Forelimb muscle (tissue), 1 donor: ENCODE data around the gene SLC1A5. TPM values are rescaled to one million over a fixed set of nuclear protein-coding genes. Genes with fewer than 3 reads are reported as not detected.

Source experiments
- DNase-seq: peaks from one replicate; pipeline ENCODE4 v3.0.0-alpha.2; 2013; ENCODE audit warnings: low read depth
- polyA plus RNA-seq: library from polyadenylated mRNA; unstranded; fragments of 120-200 nt; gene quantifications from one replicate; pipeline ENCODE4 v1.2.1, GENCODE V29; 2013; ENCODE audit not compliant: insufficient read length

Gene SLC1A5
- polyA plus RNA-seq, 1 donor: 20.6 TPM

DNA sequence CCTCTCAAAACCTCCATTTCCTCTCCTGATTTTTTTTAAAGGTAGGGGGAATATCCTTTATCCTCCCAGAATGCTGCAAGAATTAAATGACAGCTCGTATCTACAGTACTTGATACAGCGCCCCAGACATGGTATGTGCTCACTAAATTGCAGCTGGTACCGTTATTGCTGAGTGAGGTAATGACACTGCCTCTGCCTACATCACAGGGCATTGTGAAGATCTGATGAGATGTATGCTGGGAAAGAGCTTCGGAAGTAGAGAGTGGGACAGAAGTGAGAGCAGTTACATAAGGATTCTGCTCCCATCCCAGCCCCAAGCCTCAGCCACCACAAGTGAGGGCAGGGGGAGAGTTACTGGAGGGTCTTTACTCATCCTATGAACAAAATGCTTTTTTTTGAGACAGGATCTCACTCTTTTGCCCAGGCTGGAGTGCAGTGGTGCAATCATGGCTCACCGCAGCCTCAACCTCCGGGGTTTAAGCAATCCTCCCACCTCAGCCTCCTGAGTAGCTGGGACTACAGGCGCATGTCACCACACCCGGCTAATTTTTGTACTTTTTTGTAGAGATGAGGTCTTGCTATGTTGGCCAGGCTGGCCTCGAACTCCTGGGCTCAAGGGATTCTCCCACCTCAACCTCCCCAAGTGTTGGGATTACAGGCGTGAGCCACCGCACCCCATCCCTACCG, 44.2 kb downstream of the SLC1A5 start:
- no peak for DNase-seq

DNA sequence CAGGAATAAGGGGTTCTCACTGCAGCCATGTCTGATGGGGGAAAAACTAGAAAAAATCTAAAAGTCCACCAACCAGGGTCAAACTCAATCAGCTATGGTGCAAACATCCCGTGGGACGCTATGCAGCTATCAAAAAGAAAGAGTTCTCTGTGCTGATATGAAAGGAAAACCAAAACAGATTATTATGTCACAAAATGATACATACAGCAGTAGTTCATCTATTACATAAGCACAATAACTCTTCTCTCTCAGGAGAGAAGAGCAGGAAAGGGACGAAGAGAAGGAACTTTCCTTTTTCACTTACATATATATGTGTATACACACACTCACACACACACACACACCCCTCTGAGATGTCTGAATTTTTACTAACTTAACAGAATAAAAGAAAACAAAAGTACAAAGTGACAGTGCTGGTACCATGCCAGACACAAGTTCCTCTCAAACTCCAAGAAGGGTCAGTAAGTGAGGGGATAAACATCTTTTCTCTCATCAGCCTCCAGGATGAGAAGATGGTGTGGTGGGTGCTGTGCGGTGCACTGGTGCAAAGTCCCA, 45.4 kb downstream of the SLC1A5 start:
- DNase-seq: no peak

DNA sequence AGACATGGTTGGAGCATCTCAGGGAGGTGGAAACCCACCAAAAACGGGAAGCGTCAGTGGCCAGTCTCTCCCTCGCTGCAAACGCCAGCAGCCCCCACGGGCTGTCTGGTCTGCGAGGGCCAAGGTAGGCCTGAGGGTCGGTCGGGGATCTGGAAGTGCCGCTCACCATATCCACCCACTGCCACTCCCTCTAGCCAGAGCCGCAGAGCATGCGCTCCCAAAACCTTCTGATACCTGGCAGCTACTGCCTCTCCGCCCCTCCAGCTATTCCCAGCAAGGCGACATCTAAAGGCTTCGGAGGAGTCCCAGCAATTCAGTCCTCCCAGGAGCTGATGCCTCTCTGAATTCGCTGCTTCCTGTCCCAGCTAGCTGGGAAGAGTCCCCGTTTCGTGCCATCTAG, 46.9 kb downstream of the SLC1A5 start:
- no peak for DNase-seq

DNA sequence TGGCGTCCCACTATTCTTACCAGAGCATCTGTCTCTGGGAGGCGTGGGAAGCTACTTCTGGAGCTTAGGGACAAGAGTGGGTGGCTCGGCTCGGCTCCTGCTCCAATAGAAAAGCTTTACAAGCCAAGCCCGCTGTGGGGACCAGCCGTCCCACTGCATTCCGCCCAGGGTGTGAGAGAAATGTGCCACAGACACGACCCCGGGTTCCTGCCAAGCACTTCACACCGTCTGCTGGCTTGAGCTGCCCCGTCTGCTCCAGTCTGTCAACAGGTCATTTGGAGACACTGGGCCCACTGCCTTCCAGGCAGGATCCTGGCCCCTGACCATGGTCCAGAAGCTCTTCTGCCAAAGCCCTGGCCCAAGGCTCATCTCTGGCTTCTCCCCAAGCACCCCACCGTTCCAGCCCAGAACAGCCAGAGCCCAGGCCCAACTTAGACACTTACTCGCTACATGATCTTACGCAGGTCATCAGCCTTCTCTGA, 49.1 kb downstream of the SLC1A5 start:
- no peak for DNase-seq

DNA sequence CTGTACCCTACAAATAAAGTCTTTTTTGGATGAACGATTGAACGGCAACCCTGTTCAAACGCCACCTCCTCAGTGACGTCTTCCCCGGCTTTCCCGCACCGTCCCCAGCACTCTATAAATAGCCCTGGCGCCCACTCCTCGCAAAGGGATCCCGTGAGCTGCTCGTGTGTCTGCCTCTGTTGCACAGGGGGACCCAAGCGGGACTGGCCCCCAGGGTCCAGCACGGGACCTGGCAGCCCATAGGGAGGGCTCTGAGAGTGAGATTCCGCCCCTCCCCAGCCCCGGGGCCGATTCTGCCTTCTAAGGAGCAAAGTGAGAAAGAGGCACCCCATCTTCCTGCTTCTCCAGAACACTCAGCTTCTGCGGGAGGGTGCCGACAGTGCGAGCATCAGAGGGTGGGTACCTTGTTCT, 50.6 kb downstream of the SLC1A5 start:
- DNase-seq: no peak

DNA sequence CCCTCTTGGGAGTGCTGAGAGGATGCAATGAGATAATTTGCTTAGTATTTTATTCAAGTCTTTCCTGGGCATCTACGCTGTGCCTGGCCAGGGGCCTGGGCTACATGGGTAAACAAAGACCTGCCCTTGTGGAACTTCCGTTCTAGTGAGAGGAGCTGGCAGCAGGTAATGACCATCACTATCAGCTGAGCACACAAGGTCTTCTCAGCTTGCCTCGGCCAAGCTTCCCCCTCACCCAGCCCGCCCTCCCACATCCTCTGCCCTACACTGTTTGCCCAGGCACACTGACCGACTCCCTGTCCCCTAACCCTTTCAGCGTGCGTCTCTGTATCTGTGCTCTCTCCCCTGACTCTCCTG, 51.1 kb downstream of the SLC1A5 start:
- no peak for DNase-seq

DNA sequence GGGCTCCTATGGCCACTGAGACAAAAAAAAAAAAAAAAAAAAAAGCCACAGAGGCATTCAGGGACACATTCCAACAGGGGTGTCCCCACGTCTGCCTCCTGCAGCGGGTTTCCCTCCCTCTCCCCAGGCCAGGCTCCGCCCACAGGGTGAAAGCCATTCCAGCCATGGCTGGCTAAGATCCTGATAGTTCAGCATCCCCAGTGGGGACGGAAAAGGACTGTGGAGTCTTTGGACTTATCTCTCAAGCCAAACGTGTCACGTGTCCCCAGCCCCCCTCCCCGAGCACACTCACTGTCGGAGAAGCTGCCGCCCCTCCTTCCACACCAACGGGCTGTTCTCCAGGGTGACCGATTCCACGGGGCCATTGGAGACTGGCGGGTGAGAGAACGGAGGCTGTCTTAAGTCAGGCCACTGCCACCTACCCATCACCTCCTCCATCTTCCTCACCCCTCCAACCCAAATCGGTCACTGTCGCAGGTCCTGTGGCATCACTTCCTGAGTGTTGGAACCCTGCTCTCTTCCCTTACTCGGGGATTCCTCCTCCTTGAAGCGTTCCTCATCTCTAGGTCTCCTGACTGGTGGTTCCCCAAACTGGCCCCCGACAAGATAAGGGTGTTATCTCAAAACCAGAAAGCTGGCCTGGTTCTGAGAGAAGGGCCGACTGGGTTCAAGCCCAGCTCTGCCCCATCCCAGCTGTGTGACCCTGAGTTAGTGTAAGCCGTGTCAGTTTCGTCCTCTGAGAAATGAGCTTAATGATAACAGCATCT, 51.7 kb downstream of the SLC1A5 start:
- DNase-seq: no peak

DNA sequence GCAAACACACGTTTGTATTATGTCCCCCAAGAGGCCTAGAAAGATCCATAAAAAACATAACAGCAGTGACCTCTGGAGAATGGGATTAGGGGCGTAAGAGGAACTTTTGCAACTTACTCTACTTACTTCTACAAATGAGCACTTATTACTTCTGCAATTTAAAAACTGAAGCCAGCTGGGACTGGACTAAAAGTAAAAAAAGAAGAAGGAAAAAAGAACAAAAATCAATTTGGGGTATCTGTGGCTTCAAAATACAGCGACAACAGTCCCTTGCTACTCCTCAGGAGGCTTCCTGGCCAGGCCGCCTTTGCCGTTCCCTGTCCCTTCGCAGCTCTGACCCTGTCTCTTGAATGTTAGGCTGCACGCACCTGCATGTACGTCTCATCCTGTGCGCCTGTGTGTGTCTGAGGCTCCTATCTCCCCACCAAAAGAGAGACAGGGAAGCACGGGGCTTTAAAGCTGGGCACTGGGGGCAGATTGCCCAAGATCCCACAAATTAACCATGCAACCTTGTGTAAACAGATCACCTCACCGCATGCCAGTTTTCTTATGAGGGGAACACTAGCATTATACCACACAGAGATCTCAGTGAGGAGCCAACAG, 54.6 kb downstream of the SLC1A5 start:
- no peak for DNase-seq

DNA sequence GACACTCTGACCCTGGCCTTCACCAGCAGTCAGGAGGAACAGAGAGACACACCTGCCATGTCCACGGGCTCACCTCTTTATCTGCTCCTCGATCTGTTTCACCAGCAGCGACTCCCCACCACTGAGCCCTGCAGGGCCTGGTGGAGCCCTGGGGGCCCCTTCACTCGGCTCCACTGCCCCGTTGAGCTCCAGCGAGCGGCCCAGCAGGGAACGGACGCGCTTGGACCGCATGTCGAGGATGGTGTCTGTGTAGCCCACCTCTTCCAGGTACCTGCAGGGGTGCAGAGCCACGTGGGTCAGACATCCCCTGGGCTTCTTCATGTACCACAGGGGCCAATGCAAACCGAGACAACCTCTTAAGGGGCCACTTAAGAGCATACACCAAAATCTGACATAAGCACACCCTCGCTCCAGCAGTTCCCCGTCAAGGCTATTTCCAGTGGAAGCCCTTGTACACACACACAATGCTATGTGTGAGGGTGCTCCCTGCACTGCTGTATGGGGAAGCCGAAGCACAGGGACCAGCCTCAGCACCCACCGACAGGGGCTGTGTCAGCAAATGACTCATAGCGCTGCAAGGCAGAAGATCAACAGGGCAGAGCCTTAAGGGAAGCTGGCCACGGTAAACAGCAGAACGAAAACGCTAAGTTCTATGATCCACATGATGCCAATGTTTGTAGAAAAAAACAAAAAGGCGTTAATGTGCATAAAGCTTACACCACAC, 55.3 kb downstream of the SLC1A5 start:
- DNase-seq: no peak

DNA sequence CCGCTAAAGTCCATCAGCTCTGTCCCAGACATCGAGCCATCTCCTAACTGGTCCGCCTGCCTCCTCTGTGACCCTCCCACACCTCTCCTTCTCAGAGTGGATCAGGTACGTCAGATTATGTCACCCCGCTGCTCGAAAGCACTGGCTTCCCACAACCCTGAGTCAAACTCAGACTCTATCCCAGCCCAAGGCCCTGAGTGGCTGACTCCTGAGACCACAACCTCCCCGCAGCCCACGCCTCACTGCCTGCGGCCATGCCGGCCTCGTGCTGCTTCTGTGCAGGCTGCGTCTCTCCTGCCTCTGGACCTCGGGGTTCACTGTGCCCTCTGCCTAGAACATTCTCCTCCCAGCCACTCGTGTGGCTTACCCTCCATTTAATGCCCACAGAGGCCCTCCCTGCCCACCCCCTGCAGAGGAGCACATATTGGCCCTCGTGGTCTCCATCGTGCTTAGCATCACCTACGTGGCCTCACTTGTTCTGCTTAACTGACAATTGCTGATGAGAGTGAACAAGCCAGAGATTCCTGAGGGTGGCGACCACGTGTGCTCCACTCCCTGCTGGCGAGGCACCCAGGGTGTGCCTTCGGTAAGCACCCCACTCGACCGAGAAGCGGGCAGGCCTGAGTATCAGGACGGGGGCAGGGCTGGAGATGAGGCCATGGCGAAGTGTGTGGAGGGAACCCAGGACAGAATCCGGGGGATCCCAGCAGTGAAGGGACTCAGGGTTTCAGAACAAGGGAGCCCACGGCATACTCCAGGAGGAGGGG, 56.0 kb downstream of the SLC1A5 start:
- no peak for DNase-seq

DNA sequence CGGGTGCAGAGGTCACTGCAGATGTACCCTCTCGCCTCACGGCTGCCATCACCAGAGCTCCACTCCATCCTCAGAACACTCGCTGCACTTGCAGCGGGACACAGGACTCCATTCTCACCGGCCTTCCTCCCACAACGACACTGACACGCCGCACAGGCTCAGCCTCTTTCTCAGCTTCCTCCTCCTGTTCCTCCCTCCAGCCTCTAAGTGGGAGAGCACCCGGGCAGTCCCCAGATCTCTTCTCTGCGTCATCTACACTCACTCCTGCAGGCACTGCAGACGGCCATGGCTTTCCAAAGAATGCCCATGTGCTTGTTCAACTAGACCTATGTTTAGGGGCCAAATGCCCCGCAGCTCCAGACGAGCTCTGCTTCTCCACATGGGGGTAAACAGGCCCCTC, 56.8 kb downstream of the SLC1A5 start:
- DNase-seq: no peak

DNA sequence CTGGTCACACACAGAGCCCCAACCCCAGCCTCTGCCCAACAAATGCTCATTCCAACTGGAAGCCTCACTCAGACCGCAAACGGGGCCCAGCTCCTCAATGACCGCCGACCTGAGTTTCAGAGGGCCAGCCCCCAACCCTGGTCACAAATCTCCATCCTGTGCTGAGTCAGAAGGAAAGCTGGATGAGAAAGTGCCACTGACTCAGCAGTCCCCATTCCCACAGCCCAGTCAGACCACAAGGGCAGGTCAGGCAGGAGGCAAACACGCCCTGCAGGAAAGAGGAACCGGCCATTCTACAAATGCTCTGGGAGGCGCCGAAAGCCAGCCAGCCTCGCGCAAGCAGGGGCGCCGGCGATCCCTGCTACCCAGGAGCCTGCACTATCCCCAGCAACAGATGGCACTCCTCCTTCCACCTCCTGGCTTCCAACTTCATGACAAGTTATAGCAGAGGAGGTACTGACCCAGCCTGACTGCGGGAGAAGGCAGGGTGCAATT, 57.3 kb downstream of the SLC1A5 start:
- no peak for DNase-seq

DNA sequence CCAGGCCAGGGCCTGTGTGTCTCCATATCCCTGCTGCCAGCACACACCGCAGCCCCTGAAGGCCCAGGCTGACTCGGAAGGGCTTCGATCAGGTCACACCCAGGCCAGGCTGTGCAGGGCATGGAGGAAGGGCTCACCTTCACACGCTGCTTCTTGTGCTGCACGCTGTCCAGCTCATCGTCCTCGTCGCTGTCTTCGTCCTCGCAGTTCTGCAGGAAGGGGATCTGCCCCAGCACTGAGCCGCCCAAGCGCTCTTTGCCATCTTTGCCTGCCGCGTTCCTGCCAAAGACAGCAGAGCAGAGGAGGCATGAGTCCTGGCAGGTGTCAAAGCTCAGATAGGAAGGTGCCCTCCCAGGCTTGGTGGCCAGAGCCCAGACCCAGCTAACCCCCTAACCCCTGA, 57.8 kb downstream of the SLC1A5 start:
- no peak for DNase-seq

DNA sequence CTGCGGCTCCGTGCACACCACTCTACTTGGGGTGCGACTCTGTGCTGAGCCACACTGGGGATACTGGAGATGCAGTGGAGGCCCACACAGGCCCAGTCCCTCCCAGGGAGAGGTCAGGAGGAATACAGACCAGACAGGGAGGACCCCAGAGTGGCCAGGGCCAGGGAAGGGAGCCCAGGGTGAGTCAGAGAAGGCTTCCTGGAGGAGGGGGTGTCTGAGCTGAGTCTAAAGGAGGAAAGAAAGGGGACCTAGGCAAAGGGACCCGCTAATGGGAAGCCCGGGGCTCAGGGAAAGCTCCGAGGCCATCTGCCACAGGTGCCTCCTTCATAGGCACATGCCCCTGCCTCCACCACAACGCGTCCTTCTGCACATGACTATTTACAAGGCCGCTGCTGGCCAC, 58.2 kb downstream of the SLC1A5 start:
- DNase-seq: no peak

DNA sequence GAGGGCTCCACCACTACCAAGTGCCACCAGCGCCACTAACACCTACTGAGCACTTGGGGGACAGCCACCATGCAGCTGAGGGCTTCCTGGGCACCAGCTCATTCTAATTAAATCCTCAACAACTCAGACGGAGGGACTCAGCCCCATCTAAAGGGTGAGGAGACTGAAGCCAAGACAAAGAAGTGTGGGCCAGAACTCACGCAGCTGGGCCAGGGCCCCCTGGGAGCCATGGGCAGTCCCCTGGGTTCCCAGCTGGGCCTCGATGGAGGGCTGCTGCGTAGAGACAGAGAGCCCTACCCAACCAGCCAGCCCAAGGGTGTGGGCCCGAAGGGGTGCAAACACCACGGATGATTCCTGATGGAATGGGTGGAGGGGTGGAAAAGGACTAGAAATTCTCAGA, 58.7 kb downstream of the SLC1A5 start:
- no peak for DNase-seq

DNA sequence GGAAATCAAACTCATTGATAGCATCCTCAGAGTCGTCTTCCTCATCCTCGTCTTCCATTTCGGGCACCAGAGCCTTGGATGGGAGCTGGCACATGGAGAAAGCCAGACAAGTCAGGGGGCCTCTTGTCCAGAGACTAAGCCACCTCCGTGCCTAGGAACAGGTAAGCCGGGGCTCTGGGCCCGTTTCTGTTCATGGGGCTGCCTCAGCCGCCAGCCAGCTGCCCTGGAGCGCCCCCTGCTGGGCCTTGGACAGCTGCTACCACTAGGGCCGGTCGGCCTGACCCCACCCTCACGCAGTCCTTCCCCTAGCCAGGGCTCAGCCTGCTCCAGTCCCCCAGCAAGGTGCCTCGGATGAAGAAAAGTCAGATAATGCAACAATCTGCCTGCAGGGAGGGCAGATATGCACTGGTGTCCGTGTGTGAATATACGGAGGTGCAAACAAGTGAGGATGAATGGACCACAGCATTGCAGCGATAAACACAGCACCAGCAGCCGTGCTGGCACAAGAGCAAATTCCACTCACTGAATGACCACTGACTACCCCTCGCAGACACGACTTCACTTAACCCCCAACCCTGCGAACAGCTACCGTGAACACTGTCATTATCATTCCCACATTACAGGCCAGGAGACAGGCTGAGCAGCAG, 59.6 kb downstream of the SLC1A5 start:
- DNase-seq: no peak

DNA sequence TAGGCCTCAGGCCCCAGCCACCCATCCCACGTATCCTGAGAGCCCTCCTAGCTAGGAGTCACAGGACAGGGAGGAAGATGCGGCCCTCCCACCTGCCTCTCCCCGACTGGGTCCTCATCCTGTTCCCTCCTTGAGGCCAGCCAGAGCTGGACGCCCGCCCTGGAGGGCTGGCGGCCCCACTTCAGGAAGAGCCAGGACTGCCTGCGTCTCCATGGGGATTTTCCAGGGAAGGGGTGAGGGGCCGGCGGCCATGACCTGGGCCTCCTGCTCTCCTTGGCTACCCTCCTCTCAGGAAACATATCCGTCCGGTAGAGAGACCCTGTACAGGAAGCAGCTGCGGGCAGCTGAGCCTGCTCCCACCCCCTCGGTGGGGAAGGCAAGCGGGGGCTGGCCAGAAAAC, 60.2 kb downstream of the SLC1A5 start:
- DNase-seq: no peak

DNA sequence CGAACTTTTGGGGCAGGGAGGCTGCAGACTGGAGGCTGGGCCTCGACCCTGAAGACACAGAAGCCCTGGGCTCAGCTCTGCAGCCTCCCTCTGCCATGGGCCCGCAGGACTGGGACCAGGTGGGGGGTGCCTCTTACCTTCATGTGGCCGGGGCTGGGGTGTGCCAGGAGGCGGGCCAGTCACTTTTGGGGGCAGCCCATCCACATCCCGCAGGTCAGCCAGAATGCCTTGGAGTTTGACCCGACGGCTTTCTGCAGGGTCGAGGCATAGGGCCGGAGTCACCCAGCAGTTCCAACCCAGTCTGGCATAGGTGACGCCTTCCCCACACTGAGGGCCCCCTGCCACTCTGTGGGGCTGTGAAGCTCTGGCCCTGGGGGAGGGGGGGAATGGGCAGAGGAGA, 60.6 kb downstream of the SLC1A5 start:
- no peak for DNase-seq

DNA sequence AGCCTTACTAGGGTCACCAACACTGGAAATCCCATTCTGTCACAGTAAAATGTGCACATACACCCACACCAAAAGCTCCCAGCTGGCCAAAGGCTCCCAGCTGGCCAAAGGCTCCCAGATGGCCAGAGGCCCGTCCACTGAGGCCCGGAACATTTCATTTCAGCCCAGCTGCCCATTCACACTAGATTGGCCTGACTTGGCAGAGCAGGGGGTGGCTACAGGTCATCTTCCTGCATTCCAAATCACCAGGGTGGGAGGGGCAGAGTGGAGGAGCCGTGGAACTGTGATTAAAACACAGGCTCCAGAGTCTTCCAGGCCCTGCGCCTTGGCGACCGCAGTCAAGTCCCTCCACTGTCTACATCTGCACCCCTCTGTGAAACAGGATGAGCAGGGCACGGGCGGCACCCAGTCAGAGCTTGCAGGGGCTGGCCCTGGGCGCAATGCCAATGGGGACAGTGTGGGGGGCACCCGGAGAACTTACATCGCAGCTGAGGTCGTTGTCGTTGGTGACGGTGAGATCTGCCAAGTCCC, 61.4 kb downstream of the SLC1A5 start:
- no peak for DNase-seq

DNA sequence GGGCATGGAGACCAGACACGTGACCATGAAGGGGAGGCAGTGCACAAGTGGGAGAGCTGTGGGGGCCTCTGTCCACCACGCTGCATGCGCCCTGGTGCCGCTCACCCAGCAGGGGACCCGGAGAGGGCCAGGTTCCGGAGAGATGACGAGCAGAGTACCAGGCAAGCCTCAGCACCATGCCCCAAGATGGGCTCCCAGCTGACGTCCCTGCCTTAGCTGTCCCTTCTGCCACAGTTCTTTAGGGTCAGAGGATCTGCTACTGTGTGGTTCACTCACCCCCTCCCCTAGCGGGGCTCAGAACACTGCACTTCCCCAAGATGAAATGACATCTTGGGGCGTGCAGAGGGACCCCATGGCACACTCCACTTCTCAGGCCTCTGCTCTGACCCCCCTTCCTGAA, 61.8 kb downstream of the SLC1A5 start:
- DNase-seq: no peak
